Daoy (cell line): ENCODE data around the gene TDRD9. TPM values are rescaled to one million over a fixed set of nuclear protein-coding genes. Genes with fewer than 3 reads are reported as not detected.

Experiments
- total RNA-seq: library from RNA; depleted of rRNA; stranded (reverse); fragments of >200 nt; shearing (Covaris generic); gene quantifications from 2 replicates; pipeline ENCODE4 v1.2.3, GENCODE V29; 2014; rRNA removed

Gene TDRD9
- total RNA-seq, 1 experiment from 2014 or later = not detected

Other genes with a start within 250 kb of the TDRD9 start
- gene XRCC3, start 213.0 kb upstream of the TDRD9 start, total RNA-seq = 48.5 and 76.8 TPM in 2 replicates
- gene ZFYVE21, start 212.6 kb upstream of the TDRD9 start, total RNA-seq = 53.1 and 74.9 TPM in 2 replicates
- gene PPP1R13B, start 80.9 kb upstream of the TDRD9 start, total RNA-seq = 5.7 and 7.1 TPM in 2 replicates
- gene RD3L, start 14.1 kb downstream of the TDRD9 start, total RNA-seq = not detected in 2 replicates
- not detected in 2 replicates for gene ASPG, start 157.2 kb downstream of the TDRD9 start, total RNA-seq
- gene KIF26A, start 210.1 kb downstream of the TDRD9 start, total RNA-seq = 1.7 and 1.8 TPM in 2 replicates